HG02610 (cell line): ENCODE measurements around the gene TM4SF4.
A peak's percentile ranks its signal among the peaks of the same experiment; 100 is the strongest.

ENCODE experiments used
- ATAC-seq: cut with Tn5 transposase; IDR thresholded peaks from one replicate; pipeline ENCODE4 v1.9.1; 2021; ENCODE audit warnings: mild to moderate bottlenecking, moderate library complexity; ENCODE audit not compliant: unreplicated experiment

Gene TM4SF4

GRCh38 chr3:149454746-149455145, 19.8 kb upstream of the TM4SF4 start:
- no peak for ATAC-seq

DNA sequence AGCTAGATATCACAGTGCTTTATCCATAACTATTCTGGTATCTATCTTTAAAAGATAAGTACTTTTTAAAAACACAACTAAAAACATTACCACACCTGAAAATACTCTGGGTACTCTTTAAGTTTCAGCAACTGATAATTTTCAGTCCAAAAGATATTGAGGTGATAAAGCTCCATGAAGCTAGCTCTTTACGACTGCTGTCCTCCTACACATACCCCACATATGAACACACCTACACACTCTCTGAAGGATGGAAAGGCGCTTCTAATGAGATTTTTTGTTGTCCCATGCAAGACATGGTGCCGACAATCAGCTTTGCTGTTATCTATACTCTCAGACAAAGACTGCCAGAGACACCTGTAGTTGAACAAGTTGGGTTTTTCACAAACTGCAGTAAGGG, 19.1 kb upstream of the TM4SF4 start:
- ATAC-seq, result no peak

DNA sequence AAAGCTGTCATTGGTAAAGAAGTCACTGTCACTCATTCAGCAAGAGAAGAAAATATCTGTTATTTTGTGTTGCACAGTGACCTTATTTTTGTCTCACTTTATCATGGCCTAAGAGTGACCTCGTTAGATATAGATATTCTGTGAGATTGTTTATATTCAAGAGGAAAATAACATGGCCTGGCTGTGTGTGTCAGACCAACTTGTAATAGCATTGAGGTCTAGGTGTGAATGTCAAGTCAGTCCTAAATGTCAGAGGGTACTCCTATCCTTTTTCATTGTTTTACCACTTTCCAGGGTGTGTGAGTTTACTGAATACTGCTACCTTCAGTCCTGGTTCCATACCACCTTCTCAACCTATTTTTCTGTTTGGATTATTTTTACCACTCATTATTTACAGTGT, 18.5 kb upstream of the TM4SF4 start:
- ATAC-seq, result no peak

GRCh38 chr3:149459491-149460059, 14.9 kb upstream of the TM4SF4 start:
- no peak for ATAC-seq

GRCh38 chr3:149460117-149460516, 14.4 kb upstream of the TM4SF4 start:
- ATAC-seq, result no peak

DNA sequence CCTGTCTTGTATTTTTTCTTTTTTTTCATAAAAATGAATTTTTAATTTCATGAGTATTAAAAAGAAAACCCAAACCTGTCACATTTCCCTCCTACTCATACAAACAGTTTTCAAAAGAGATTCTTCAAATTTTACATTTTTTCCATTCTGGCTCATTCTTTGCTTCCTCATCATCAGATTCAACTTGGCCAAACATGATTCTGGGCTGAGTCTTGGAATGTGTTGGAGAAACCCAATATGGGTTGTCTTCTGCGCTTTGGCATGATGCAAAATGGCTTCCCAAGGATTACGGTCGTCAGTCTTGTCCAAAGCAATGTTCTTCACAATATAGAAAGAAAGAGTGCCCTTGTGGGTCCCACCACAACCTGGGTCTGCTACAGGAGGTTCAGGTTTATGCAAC, 12.4 kb upstream of the TM4SF4 start:
- ATAC-seq, result no peak

GRCh38 chr3:149462581-149463011, 11.9 kb upstream of the TM4SF4 start:
- ATAC-seq, result no peak

DNA sequence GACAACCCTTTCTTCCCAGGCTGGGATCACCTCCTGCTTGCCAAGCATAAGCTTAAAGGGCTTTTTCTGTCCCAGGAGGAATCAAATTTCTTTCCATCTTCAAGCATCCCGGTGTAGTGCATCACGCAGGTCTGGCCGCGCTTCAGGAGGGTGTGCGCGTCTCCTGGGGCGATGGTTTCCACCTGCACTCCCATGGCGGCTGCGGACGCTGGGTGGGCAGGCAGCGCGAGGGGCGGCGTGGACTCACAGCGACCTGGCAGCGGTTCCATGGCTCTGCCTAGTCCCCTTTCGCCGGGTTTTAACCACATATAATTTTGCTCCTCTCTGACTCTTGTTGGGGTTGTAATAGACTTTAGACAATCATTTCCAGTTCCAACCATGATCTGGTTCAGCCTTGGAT, 10.6 kb upstream of the TM4SF4 start:
- no peak for ATAC-seq

GRCh38 chr3:149464542-149465328, 9.8 kb upstream of the TM4SF4 start:
- no peak for ATAC-seq

- ATAC-seq, result no peak
These were observed 9.1 kb upstream of the TM4SF4 start for GRCh38 chr3:149465351-149465883.

DNA sequence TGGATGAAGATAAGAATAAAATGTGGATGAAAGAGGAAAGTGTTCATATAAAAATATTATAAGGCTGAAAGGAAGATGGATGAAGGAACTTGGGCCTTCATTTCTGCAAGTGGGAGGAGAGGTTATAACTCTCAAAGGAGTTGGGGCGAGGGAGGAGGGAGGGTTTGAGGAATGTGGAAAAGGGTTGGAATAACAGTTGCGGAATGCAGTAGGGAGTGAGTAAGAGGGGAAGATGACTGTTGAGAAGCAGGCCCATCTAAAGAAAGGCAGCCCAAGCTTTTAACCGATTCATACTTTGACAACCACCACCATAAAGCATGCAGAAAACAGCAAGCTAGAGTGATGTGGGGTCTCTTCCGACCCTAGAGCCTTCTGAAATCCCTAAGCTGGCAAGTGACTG, 8.3 kb upstream of the TM4SF4 start:
- ATAC-seq, result no peak

- peak; percentile 92 for ATAC-seq
These were observed 5.8 kb upstream of the TM4SF4 start for GRCh38 chr3:149468504-149469212.

DNA sequence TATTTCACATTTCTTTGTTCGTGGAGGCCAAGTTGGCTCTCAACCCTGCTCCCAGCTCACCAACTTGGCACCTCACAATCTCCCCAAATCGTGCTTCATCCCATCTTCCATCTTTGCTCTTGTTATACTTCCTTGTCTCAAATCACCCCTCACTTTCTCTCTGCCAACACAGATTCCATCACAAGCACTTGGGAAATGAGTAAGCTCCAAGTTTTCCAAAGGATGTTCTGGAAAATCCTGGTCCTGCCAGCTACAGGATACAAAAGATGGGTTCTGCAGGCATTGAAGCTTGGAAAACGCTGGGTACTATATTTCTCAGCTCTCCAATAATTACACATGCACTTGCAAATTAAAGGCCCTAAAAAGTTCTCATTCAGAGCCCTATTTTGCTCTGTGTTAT, 4.1 kb upstream of the TM4SF4 start:
- no peak for ATAC-seq

GRCh38 chr3:149472030-149472797, 2.3 kb upstream of the TM4SF4 start:
- no peak for ATAC-seq

DNA sequence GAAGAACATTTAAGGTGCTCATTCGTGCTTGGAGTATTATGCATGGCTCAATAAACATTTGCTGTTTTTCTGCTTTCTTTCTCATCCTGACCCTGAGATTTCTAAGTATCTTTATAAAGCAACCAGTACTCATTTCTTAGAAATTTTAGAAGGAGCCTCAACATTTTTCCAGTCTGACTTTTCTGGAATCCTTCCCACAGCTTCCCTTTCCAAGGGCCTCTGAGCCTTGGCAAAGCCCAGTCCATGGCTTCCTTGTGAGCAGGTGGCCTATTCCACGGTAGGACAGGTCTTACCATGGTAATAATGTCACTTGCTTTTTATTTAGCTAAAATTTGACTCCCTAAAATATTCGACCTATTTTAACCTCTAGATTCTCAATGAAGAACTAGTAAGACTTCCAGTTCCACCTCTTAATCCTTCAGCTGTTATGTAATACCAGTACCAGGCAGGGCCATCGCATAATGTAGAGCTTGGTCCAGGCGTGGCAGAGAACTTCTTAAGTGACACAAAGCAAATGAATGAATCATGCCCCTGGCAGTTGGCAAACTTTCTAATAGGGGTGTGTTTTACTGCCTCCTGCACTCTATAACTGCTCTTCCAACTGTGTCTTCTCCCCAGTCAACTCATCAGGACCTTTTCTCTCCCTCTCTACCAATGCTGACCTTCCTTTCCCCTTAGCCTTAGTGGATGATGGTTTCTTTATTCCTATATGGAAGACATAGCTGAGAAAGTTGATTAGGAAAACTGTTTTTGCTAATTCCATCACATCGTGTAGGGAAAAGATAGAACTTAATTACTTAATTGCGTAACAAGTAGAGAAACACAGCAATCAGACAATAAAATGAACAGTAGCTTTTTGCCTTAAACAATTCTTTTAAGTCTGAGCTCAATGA, 894 bp upstream of the TM4SF4 start:
- ATAC-seq, result no peak

DNA sequence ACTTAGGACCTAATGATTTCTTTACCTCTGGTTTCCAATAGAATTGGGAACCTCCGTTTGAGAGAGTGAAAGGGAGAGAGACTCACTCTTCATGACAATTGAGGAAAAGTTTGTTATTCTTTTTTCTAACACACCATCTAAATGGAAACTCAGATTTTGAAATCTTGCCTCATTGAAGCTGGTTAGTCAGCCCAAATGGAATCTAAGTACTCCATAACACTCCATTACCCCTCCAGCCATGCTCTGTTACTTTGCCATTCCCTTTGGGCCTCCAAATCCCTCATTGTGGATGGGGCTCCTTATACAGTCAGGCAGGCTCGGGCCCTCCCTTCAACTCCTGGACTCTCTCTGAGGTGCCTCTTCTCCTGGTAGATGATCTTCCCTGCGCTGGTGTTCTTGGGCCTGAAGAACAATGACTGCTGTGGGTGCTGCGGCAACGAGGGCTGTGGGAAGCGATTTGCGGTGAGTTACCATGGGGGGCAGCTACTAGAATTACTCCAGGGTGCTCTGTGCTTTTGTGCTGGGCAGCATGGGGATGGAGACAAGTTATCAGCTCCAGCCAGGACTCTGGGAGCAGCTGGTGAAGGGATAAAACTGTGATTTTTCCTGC, 1.1 kb downstream of the TM4SF4 start:
- no peak for ATAC-seq

GRCh38 chr3:149476225-149476624, 1.7 kb downstream of the TM4SF4 start:
- no peak for ATAC-seq

DNA sequence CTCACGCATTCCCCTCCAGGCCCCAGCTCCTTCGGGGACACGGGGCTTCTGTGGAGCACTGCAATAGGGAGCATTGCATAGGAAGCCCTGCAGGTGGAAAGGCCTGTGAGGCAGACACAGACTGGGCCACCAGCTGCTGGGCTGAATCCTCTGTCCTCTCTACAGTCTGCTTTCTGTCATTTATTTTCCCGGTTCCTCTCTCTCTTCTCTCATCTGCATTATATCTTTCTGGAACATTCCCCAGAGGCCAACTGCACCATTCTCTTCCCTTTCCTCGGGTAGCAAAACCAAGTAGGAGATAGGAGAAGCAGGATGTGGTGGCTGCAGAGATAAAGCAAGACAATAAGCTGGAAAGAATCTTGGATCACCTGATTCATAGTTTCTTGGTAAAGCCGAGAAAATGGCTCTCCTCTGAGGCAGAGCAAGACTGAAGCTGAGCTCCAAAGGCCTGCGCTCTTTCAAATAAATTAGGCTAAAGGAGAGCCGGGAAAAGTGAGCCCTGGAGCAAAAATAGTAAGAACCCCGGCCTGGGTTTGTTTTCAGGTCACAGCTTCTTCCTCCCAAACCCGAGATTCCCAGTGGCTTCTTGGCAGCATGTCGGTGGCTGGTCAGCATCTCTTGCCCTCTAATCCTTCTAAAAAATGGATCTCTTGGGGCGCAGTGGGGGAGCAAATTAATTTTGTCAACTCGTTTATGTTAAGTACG, 5.3 kb downstream of the TM4SF4 start:
- ATAC-seq, result no peak
